Femur (tissue), 1 donor: ENCODE data around the gene BACE2.
"Not testable (repeated sequence)": the region's sequence is repeated elsewhere in the genome, so short reads cannot be mapped to it uniquely, and the experiment has no call there.

Experiments used
- DNase-seq: peaks from one replicate; pipeline ENCODE4 v3.0.0-alpha.2; 2017

Gene BACE2

DNA sequence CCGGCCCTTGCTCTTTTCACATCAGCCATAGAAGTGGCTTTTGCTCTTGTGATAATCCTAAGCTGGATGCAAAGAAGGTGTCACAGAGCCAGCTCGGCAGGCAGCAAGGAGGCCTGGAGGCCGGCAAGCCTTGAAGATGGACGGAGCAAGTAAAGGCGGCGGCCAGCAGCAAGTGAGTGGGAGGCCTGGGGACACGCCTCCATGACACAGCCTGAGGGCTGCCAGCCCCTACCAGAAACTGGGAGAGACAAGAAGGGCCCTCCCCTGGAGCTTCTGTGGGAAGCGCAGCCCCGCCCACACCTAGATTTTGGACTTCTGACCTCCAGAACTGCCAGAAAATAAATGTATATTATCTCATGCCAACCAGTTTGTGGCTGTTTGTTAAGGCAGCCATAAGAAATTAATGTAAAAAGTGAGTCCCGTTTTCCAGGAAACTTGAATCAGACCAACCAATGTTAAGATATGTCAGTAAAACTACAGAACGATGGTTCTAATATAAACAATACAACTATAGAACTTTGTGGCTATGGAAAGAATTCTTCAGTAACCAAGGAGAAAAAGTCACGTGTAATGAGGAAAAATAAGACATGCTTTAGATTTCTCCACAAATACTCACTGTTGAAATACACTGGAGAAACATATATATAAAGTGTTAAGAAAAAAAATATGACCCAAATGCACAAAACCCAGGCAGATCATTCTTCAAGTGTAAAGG lies 49.9 kb downstream of the BACE2 start:
- DNase-seq = peak; percentile 82

DNA sequence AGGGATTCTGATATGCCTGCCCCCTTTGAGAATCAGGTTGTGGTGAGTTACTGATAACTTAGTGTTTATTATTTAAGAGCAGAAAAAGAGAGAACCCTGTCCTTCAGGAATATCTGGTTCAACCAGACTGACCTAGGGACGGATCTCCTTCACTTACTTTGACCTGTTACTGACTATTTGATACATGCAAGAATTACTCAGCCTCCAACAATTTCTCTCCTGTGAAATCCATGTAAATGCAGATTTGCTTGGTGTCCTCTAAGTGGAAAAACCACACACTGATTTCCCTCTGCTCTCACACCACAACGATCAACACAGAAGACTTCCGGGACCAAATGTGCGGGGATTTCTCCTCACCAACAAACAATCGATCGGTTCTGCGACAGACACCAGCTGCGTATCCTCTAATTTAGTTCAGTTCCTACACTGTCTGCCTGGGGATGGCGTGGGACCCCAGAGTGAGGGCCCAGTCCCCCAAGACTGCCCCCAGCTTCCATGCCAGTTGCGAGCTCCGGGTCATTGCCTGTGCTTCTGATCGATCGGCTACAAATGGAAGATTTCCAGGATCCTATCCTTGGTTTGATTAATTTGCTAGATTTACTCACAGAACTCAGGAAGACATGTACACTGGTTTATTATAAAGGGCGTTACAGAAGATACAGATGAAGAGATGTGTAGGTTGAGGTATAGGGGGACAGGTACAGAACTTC lies 51.7 kb downstream of the BACE2 start:
- DNase-seq = no peak

DNA sequence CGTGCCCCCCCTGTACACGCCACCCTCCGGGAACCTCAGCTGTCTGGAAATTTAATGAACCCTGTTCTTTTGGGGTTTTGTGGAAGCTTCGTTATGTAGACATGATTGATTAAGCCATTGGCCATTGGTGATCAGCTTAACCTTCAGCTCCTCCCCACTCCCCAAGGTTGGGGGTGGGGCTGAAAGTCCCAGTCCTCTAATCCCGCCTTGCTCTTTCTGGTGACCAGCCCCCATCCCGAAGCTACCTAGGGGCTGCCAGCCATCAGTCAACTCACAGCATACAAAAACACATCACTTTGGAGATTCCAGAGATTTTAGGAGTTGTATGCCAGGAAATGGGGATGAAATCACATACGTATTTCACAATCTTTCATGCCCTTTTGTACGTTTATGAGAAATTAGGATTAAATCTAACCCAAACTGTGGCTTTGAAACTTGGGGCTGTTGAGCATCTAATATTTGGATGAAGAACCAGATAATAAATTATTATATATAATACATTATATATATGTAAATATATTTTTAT lies 52.3 kb downstream of the BACE2 start:
- no peak for DNase-seq

DNA sequence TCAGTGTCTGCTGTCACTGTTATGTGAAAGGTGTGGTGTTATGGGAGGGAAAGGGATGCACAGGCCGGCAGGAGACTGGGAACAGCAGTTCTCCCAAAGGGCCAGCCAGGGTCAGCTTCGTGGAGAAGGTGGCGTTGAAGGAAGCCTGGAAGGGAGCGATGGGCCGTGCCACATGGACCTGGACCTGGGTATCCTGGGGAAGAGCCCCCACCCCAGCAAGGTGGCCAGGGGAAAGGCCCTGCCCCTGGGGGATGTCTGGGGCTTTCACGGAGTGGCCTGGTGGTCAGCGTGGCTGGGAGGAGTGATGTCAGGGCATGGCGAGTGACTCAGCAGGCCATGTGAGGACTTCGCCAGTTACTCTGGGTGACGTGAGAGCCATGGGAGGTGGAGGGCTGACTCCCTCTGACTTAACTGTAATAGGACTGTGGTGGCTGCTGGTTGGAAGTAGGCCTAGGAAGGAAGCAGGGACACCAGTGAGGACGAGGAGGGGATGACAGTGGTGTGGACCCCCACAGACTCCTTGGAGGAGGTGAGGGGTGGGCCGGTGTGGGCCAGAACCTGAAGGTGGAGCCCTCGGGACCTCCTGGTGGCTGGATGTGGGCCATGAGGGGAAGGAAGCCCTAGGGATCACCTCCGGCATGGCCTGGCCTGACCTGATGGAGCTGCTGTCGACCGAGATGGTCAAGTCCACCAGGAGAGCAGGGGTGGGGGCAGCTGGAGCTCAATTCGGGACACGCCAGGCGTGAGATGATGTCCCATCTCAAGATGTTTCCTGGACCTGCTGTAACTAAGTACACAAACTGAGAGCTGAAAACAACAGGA lies 54.5 kb downstream of the BACE2 start:
- no peak for DNase-seq

DNA sequence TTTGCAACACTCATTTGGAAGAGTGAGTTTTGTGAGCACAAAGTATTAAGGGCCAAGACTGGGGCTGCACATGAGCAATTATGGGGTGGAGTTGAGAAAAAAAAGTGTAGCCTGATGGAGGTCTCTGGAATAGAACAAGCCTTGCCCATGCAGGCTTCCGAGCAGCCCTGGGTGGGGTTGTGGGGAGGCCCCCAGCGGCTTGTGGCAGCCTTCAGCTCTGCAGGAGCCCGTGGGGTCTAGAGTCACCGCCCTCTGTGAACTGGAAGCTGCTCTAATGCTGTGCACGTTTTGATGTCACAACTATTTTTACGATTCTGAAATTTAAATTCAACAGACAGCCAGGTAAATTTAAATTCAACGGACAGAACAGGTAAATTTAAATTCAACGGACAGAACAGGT lies 58.9 kb downstream of the BACE2 start:
- no peak for DNase-seq

DNA sequence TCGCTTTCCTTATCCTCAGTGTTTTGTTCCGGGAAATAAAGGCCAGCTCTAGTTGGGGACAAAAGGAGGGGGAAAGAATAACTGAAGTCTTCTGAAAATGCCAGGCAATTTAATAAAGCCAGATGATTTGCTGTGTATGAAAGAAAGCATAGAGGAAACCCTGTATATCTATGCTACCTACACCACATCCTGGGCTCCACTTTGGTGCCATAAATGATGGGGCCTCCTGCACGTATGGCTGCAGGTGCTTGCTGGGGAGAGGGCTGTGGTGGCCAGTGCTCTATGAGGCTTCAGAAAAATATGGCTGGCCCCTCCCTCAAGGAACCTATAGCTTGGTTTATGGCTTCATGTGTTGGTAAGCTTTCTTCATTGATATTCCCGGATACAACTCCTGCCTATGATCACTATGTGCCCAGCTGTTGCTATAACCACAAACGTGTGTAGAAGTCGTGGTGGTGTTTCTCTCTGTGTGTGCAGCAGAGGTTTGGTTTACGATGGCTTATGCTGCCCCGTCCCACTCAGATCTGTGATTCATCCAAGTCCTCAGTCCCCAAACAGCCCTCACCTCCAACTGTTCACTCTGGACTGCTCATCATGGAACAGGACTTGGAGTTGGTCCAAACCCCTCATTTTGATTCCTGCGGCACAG lies 59.5 kb downstream of the BACE2 start:
- DNase-seq = no peak

DNA sequence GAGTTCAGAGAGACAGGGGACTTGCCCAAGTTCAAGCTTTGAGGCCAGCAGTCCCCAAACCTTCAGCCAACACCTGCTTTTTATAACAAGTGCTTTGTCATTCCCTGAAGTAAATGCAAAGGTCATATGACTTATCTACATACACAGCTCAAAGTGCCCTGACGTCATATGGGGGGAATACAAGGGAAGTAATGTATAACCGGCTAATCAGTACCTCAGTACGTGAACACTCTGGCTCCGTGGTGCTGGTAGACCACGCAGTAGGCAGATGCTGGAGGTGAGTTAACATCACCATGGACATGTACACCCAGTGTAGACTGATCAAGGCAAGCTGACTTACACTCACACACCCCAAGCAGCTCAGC lies 60.0 kb downstream of the BACE2 start:
- no peak for DNase-seq

DNA sequence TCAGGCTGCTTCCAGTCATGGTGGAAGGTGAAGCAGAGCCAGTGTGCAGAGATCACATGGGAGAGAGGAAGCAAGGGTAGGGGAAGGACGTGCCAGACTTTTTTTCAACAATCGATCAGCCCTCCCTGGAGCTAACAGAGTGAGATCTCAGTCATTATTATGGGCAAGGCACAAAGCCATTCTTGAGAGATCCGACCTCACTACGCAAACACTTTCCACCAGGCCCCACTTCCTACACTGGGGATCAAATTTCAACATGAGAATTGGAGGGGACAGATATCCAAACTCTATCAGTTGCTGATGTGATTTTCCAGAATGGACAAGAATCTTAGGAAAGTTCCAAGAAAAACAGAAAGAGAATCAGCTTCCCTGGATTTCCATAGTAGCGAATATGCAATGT lies 60.5 kb downstream of the BACE2 start:
- DNase-seq = no peak

DNA sequence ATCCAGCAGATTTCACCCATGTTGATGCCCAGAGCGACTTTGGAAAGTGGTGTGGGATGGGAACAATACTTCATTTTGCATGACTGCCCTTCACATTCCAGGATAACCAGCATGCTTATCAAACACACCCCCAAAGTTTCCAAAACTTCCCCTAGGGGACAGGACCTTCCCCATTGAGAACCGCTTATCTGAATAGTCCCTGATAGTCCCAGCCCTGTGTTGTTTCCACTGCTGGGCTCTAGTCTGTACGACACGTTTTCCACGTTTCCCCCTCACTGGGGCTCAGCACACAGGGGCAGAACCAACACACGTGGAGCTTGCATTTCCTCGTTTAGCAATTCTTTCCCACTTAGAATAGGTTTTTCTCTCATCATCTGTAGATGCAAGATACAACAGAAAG lies 61.0 kb downstream of the BACE2 start:
- no peak for DNase-seq

DNA sequence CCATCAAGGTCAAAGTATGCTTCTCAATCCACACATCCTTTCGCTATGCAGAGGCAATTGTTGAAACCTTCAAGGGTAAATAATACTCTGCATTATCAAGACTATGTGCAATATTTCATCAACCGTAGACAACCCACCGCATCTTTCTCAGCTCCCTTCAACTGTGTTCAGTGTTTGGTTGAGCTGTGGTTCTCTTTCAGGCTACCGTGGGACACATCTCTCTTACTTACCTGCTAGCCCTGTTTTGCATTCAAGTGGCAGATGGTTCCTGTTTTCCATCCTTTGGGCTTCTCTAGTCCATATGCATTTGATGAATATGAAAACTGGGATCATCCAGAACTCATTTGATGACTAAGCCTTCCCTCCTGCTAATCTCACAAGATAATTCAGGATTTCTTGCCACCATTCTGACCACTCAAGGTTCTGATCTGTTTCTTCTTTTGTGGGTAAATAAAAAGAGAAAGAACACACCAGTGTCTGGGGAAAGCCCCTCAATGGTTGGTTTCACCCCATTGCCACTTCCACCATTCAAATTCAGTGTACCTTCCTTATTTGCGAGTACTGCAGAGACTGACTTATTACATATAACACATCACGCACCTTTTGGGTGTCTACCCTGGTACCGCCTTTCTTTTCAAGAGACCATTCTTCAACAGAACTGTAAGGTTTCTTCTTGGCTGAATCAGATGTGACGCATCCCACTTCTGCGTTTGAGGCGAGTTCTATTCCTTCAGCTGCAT lies 61.7 kb downstream of the BACE2 start:
- DNase-seq = no peak

DNA sequence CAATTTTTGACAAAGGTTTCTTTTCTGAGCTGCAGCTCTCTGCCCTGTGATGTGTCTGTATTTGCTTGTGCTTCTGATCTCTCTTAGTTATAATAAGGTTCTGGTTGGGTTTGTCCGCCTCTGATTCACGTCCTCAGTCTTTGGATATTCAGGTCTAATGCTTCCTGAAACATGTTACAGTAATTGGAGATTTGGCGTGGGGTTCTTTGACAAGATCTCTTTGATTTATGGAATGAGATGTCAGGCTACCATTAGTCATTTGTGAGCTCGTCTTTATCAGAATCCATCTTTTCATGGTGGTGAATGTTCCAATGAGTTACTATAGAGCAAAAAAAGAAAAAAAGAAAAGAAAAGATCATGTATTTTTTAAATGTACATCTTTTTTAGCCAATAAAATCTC lies 62.5 kb downstream of the BACE2 start:
- no peak for DNase-seq

DNA sequence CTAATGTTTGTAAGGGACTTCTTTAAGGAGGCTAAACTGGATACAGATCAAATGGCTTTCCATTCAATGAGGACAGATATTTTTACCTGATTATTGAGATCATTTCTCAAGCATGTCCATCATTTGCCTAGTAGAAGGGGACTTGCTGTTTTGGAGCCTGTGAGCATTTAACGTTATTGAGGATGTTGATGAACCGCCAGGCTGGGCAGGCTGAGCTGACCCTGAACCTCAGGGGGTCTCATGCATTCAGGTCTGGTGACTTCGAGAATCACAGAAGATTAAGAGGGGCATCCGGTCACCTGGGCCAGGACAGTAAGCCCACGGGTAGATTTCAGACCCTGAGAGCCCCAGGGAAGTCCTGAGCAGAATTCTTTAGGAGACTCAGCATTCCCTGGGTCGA lies 63.1 kb downstream of the BACE2 start:
- no peak for DNase-seq

DNA sequence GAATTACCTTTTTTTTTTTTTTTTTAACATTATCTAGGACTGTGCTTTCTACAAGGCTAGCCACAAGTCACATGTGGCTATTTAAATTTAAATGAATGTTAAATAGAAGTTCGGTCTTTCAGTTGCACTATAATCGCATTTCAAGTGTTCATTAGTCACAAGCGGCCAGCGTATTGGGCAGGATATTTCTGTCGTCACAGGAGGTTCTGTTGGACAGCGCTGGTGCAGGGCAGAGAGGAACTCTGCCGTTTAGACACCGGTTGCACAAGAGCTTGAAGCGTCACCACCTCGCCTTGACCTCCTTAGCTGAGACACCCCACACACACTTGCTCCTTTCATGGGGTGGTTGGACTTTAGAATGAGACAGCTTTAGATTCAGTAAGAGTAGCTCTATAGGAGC lies 64.1 kb downstream of the BACE2 start:
- DNase-seq = no peak

DNA sequence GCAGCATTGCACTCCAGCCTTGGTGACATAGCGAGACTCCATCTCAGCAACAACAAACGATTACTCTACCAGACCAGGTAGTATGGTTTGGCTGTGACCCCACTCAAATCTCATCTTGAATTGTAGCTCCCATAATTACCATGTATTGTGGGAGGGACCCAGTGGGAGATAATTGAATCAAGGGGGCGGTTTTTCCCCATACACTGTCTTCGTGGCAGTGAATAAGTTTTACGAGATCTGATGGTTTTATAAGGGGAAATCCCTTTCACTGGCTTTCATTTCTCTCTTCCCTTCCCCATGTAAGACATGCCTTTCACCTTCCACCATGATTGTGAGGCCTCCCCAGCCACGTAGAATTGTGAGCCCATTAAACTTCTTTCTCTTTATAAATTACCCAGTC lies 66.0 kb downstream of the BACE2 start:
- no peak for DNase-seq

DNA sequence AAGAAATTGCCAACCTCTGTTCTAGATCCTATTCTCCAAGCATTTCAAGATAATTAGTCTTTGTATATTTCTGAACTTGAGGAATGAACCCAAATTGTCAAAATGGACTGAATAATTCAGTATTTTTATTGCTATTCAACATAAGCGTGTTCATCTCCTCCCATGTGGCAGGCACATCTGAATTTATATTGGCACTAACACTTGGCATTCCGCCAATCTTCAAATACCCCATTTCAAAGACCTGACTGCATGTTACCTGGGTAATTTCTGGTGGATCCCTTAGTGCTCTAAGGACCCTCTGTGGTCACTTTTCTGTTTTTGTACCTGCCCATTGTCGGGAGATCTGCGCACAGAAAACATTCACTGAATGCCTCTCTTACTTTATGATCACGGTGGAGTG lies 66.6 kb downstream of the BACE2 start:
- DNase-seq = no peak

DNA sequence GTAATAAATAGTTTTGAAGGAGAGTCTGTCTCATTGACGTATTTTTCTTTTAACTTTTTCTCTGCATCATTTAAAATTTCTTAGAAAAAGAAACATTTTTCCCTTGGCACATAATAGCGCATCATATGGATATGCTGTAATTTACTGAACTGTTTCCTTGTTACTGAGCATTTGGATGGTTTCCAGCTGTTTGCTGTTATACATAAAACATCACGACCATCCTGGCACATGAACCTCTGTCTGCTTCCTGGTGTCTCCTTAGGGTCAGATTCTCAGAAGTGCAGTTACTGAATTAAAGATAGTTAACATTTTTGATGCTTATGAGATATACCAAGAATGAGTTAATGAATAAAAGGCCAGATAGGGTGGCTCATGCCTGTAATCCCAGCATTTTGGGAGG lies 67.2 kb downstream of the BACE2 start:
- DNase-seq = no peak

DNA sequence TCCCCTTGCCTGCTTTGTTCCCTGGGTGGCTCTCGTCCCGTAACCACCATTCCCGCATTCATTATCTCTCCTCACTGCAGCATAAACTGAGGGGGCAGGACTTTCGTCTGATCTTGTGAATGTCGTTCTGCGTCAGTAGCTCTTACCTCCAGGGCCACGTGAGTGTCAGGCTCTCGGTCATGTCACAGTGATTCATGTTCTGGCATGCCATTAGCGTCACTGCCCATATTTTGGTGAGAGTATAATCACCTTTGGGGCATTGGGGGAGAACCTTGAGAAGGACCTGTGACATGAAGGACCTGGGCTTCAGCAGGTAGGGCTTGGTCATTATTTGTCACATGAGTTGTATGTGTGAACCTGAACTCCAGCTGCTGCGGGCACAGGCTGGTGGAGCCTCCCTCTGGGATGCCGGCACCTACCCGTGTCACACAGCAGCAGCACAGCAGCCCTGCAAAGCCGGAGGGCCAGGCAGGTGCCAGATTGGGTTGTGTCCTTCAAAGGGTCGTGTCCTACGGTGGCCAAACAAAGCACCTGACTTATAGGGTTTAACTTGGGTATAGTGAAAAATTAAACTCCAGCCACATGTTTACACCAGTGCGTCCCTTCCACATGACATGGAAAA lies 68.5 kb downstream of the BACE2 start:
- DNase-seq = no peak

DNA sequence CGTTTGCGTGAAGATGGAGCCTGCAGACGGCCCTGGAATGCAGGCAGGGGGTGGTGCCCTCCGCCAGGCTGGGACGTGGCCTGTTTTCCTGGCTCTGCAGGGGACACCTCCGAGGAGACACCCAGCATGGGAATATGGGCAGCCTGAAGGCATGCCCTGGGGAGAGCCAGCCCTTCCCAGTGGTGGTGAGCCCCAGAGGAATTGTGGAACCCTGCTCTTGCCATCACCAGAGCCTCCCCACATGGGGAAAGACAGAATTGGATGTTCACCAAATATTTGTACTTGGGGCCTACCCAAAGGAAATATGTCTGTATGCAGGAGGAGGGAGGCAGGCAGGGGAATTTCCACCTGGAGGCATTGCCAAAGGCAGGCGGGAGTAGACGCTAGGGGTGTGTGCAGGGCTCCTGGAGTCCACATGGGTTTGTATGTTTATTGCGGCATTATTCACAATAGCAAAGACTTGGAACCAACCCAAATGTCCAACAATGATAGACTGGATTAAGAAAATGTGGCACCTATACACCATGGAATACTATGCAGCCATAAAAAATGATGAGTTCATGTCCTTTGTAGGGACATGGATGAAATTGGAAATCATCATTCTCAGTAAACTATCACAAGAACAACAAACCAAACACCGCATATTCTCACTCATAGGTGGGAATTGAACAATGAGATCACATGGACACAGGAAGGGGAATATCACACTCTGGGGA lies 70.3 kb downstream of the BACE2 start:
- not testable (repeated sequence) for DNase-seq

DNA sequence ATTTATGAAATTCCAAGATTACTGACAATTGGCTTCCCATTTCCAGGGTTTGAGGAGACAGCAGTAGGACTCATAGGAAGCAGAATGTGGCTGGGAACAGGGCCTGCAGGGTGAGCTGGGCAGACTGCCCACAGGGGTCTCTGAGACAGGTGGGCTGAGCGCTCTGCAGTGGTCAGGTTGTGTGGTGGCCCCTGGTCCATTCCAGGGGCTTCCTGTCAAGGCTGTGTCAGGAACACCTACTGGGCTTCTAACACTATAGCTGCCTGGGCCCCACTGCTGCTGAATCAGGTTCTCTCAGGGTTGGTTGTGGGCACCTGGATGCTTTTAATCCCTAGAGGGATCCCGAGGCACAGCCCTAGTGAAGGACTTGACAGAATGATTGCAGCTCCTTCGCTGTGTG lies 72.1 kb downstream of the BACE2 start:
- DNase-seq = no peak

DNA sequence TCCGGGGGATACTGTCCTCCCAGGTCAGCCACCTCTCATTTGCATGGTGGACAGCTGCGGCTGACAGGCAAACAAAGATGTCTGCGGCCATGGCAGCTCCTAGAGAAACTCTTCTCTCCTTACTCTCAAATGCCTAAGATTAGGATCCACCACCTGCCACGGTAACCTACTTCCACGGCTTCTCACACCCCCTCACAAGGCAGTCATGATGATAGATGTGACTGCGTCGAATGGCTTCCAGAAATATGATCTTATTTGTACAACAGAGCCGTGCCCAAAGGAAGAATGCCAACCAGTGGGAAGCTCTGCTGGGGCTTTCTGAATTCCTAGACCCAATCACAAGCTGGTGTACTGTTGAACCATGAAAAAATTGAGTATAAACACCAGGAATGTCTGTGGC lies 73.4 kb downstream of the BACE2 start:
- DNase-seq = no peak

DNA sequence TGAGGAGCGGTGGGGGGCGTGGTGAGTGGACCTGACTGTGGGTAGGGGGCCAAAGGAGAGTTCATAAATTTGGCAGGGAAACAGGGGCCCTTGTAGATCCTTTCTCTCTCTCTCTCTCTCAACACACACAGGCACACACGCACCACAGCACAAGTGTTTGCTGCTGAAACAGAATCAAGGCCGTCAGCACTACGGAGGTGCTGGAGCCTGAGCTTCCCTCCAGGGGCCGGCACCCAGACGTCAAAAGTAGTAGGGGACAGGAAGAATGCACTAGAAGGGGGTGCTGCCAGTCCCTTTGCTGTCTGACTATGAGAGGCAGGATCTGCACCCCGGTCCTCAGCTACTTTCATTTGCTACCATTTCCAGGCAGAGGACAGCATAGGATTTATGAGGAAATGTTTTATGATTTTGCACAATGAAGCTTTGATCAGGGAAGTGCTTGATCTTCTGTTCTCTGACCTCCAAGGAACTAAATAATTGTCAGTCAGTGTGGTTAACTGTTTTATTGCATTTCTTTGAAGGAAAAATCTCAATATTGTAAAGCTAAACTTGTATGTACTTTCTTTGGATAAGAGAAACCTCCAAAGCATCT lies 74.4 kb downstream of the BACE2 start:
- DNase-seq = no peak
